GM12873 (cell line): ENCODE results near the gene C1QTNF9.
A peak's percentile ranks its signal among the peaks of the same experiment; 100 is the strongest.

Experiments used
- CTCF ChIP-seq: IDR thresholded peaks from 2 replicates; pipeline ENCODE4 v1.5.1; 2012; ENCODE audit warnings: low read depth, mild to moderate bottlenecking, moderate library complexity, low read length, control low read depth; ENCODE audit not compliant: insufficient read depth; ENCODE audit errors: missing control alignments

Gene C1QTNF9

GRCh38 chr13:24270639-24271141 is 38.7 kb upstream of the C1QTNF9 start:
- TF ChIP-seq CTCF = peak; percentile 27

GRCh38 chr13:24271231-24271600 is 38.2 kb upstream of the C1QTNF9 start:
- TF ChIP-seq CTCF = no peak

GRCh38 chr13:24271601-24272451 is 37.6 kb upstream of the C1QTNF9 start:
- no peak for TF ChIP-seq CTCF

GRCh38 chr13:24272452-24273161 is 36.8 kb upstream of the C1QTNF9 start:
- no peak for TF ChIP-seq CTCF

- no peak for TF ChIP-seq CTCF
These were observed 35.5 kb upstream of the C1QTNF9 start for GRCh38 chr13:24273926-24274325.

- no peak for TF ChIP-seq CTCF
These were observed 34.8 kb upstream of the C1QTNF9 start for GRCh38 chr13:24274452-24275021.

GRCh38 chr13:24275041-24275440 is 34.3 kb upstream of the C1QTNF9 start:
- TF ChIP-seq CTCF = peak; percentile 17
